Smooth muscle cell (in vitro differentiated cells): ENCODE measurements around the gene PPP4R1. TPM values are rescaled to one million over a fixed set of nuclear protein-coding genes. Genes with fewer than 3 reads are reported as not detected.
"Not testable (repeated sequence)": the region's sequence is repeated elsewhere in the genome, so short reads cannot be mapped to it uniquely, and the experiment has no call there.

Experiments used
- DNase-seq: peaks from one replicate; lab custom pipeline; 2025; ENCODE audit not compliant: unreplicated experiment; lab: John Stamatoyannopoulos, UW
- H2AFZ ChIP-seq: fragments of 200-600 bp; sonication (generic); 2 replicates; pipeline ENCODE4 v1.6.0; 2016; ENCODE audit warnings: antibody characterized with exemption, low read depth, mild to moderate bottlenecking
- H3F3A ChIP-seq: fragments of 200-600 bp; sonication (generic); 2 replicates; pipeline ENCODE4 v1.6.0; 2017; ENCODE audit warnings: antibody characterized with exemption, low read depth
- H3K27ac ChIP-seq: fragments of 200-600 bp; sonication (generic); 2 replicates; pipeline ENCODE4 v1.5.1; 2016; ENCODE audit warnings: low read depth, mild to moderate bottlenecking
- H3K27me3 ChIP-seq: fragments of 200-600 bp; sonication (generic); 2 replicates; pipeline ENCODE4 v1.6.1; 2016; ENCODE audit warnings: low read depth, mild to moderate bottlenecking
- H3K36me3 ChIP-seq: fragments of 200-600 bp; sonication (generic); 2 replicates; pipeline ENCODE4 v1.5.1; 2016; ENCODE audit warnings: low read depth
- H3K4me1 ChIP-seq: fragments of 200-600 bp; sonication (generic); 2 replicates; pipeline ENCODE4 v1.5.1; 2016; ENCODE audit warnings: low read depth
- H3K4me2 ChIP-seq: fragments of 200-600 bp; sonication (generic); 2 replicates; pipeline ENCODE4 v1.6.0; 2016; ENCODE audit warnings: mild to moderate bottlenecking
- H3K4me3 ChIP-seq: fragments of 200-600 bp; sonication (generic); 2 replicates; pipeline ENCODE4 v1.5.1; 2016; ENCODE audit warnings: mild to moderate bottlenecking
- H3K79me2 ChIP-seq: fragments of 200-600 bp; sonication (generic); 2 replicates; pipeline ENCODE4 v1.6.0; 2016; ENCODE audit warnings: low read depth, mild to moderate bottlenecking
- H3K9ac ChIP-seq: fragments of 200-600 bp; sonication (generic); 2 replicates; pipeline ENCODE4 v1.6.0; 2016; ENCODE audit warnings: low read depth
- H3K9me3 ChIP-seq: fragments of 200-600 bp; sonication (generic); replicated peaks from 2 replicates; pipeline ENCODE4 v1.5.1; 2016; ENCODE audit warnings: low read depth
- H4K20me1 ChIP-seq: fragments of 200-600 bp; sonication (generic); 2 replicates; pipeline ENCODE4 v1.6.0; 2016; ENCODE audit warnings: low read depth
- WGBS: methylation state at CpG from one replicate; pipeline ENCODE4 v1.1.7; 2016; ENCODE audit warnings: low lambda C conversion rate; 5-methylcytosine and 5-hydroxymethylcytosine counted together
- polyA plus RNA-seq: library from polyadenylated mRNA; unstranded; fragments of >200 nt; fragmentation: Nextera tagmentation; extraction: Ambion mirVana; gene quantifications from 2 replicates; pipeline ENCODE4 v1.2.1, GENCODE V29; 2016
- total RNA-seq: library from RNA; depleted of rRNA; stranded (reverse); fragments of >200 nt; gene quantifications from 2 replicates; pipeline ENCODE4 v1.2.3, GENCODE V29; 2014
- TF ChIP-seq, protein P1 (sequence below): fragments of 200-600 bp; sonication (generic); IDR thresholded peaks from 2 replicates; pipeline ENCODE4 v1.5.1; 2017; ENCODE audit warnings: borderline replicate concordance, mild to moderate bottlenecking, antibody characterized with exemption; ENCODE audit not compliant: insufficient read depth, poor library complexity, severe bottlenecking

PPP4R1 gene
- total and polyA plus RNA-seq, 2 experiments from 2014 or later = 25.9 to 78.4 TPM

GRCh38 chr18:9647496-9648323 lies 33.4 kb upstream of the PPP4R1 start:
- Histone ChIP-seq H4K20me1 (no peaks in the 10 kb centered on the region), H3K4me3 (no peak overlapping the region), H3K9me3 (no peaks in the 10 kb centered on the region), H3K36me3 (no peaks in the 10 kb centered on the region), H3K4me1 (peaks cover 6% of the 10 kb centered on the region), H3K79me2 (no peaks in the 10 kb centered on the region), H3K27ac (peak overlapping the region; percentile 17), H3K9ac (no peak overlapping the region), H3K27me3 (no peaks in the 10 kb centered on the region), H2AFZ (no peak overlapping the region), H3K4me2 (no peak overlapping the region), H3F3A (no peaks in the 10 kb centered on the region)
- no peak for DNase-seq
- TF ChIP-seq, protein P1, sequence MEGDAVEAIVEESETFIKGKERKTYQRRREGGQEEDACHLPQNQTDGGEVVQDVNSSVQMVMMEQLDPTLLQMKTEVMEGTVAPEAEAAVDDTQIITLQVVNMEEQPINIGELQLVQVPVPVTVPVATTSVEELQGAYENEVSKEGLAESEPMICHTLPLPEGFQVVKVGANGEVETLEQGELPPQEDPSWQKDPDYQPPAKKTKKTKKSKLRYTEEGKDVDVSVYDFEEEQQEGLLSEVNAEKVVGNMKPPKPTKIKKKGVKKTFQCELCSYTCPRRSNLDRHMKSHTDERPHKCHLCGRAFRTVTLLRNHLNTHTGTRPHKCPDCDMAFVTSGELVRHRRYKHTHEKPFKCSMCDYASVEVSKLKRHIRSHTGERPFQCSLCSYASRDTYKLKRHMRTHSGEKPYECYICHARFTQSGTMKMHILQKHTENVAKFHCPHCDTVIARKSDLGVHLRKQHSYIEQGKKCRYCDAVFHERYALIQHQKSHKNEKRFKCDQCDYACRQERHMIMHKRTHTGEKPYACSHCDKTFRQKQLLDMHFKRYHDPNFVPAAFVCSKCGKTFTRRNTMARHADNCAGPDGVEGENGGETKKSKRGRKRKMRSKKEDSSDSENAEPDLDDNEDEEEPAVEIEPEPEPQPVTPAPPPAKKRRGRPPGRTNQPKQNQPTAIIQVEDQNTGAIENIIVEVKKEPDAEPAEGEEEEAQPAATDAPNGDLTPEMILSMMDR = no peak
- WGBS = 94% methylated on average over 8 of the region's 8 CpGs

DNA sequence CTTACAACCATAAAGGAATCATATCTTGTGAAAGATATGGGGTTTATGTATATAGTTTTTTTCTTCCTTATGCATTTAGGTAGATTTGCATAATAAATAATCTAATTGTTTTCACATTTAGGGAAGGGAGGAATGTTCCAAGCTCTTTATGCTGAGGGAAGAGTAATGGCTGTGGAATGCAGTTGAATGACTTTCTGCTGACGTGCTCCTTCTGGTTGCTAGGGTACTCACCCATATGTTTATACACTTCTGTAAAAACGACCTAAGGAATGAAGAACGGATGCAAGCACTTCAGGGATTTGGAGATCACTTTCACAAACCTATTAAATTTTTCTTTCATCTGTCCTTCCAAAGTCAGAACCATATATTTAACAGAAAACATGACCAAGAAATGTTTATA lies 29.2 kb upstream of the PPP4R1 start:
- Histone ChIP-seq H3K9ac (peak overlapping the region; percentile 96), H3K36me3 (no peaks in the 10 kb centered on the region), H3K27me3 (no peaks in the 10 kb centered on the region), H3K4me1 (peaks cover 6% of the 10 kb centered on the region), H3K4me2 (peak overlapping the region; percentile 75), H2AFZ (peak overlapping the region; percentile 32), H3K9me3 (no peaks in the 10 kb centered on the region), H4K20me1 (no peaks in the 10 kb centered on the region), H3K4me3 (peak overlapping the region; percentile 25), H3K79me2 (no peaks in the 10 kb centered on the region), H3K27ac (peak overlapping the region; percentile 99), H3F3A (no peaks in the 10 kb centered on the region)
- TF ChIP-seq, protein P1 = no peak
- no peak for DNase-seq
- 1% methylated on average over 3 of the region's 3 CpGs for WGBS

DNA sequence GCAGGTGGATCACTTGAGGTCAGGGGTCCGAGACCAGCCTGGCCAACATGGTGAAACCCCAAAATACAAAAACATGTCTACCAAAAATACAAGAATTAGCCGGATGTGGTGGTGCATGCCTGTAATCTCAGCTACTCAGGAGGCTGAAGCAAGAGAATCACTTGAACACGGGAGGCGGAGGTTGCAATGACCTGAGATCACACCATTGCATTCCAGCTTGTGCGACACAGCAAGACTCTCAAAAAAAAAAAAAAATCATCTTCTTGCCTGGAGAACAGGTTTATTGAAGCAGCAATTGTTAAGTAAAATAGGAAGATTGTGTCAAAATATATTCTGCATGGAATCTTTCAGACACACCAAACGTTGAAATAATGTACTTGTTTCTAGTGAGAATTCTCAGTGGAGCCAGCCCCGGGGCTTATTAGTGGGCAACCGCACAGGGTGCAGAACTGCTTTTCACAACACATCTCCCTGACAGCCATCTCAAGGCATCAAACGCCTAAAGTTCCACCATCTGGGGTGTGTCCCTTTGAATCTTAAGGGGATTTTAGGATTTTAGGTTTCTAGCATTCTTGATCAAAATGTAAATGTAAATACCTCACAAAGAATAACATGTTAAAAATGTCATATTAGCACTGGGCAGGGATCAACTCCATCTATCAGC lies 28.6 kb upstream of the PPP4R1 start:
- Histone ChIP-seq H3K4me1 (peaks cover 6% of the 10 kb centered on the region), H3K4me3 (no peak overlapping the region), H3K27me3 (no peaks in the 10 kb centered on the region), H2AFZ (no peak overlapping the region), H3K79me2 (no peaks in the 10 kb centered on the region), H4K20me1 (no peaks in the 10 kb centered on the region), H3K36me3 (no peaks in the 10 kb centered on the region), H3K27ac (peak overlapping the region; percentile 99), H3K9ac (peak overlapping the region; percentile 84), H3K9me3 (no peaks in the 10 kb centered on the region), H3F3A (no peaks in the 10 kb centered on the region), H3K4me2 (peak overlapping the region; percentile 57)
- 62% methylated on average over 9 of the region's 9 CpGs for WGBS
- TF ChIP-seq, protein P1 = no peak
- no peak for DNase-seq

GRCh38 chr18:9641081-9641480 lies 26.7 kb upstream of the PPP4R1 start:
- H3K79me2 ChIP-seq, H3K27me3 ChIP-seq, H3K4me1 ChIP-seq, DNase-seq, H2AFZ ChIP-seq, H3F3A ChIP-seq, H3K4me3 ChIP-seq, H3K36me3 ChIP-seq, H3K9ac ChIP-seq, H3K4me2 ChIP-seq, H3K27ac ChIP-seq, H3K9me3 ChIP-seq, H4K20me1 ChIP-seq: not testable (repeated sequence)
- WGBS = 100% methylated on average over 1 of the region's 1 CpG
